Natural killer cell (primary cell): ENCODE data around the gene MTIF3. TPM values are rescaled to one million over a fixed set of nuclear protein-coding genes. Genes with fewer than 3 reads are reported as not detected.
A peak's percentile ranks its signal among the peaks of the same experiment; 100 is the strongest.

ENCODE experiments used
- ATAC-seq, 3 donors: fragments of 150-1000 bp in 2 of 3; fragments of 200-7000 bp in 1 of 3; cut with Tn5 transposase; 1 replicate in 1 of 3; 2 replicates in 2 of 3; pipeline ENCODE4 v1.10.0; 2021; ENCODE audit warnings: mild to moderate bottlenecking in 2 of 3, moderate library complexity in 2 of 3
- DNase-seq, 2 donors: peaks; one replicate each; pipeline versions ENCODE4 v3.0.0 to v3.0.0-alpha.2; 2013 to 2021; ENCODE audit warnings: mixed read lengths in 1 of 2
- H3K27ac ChIP-seq: one replicate; pipeline ENCODE4 v1.5.1; 2013; ENCODE audit warnings: mild to moderate bottlenecking, low read length
- H3K27me3 ChIP-seq: one replicate; pipeline ENCODE4 v1.6.1; 2013; ENCODE audit warnings: low read length; ENCODE audit not compliant: control insufficient read depth, insufficient read depth
- H3K36me3 ChIP-seq: one replicate; pipeline ENCODE4 v1.6.1; 2013; ENCODE audit warnings: low read length; ENCODE audit not compliant: control insufficient read depth, insufficient read depth
- H3K4me1 ChIP-seq: one replicate; pipeline ENCODE4 v1.6.1; 2013; ENCODE audit warnings: low read length; ENCODE audit not compliant: control insufficient read depth, insufficient read depth
- H3K4me3 ChIP-seq: one replicate; pipeline ENCODE4 v1.5.1; 2013; ENCODE audit warnings: low read length
- H3K9me3 ChIP-seq: one replicate; pipeline ENCODE4 v1.6.1; 2013; ENCODE audit warnings: low read length; ENCODE audit not compliant: control insufficient read depth, insufficient read depth
- H3K27ac Mint-ChIP-seq, 2 donors: one replicate each; pipeline ENCODE4 v1.8.0; 2022; ENCODE audit warnings: mild to moderate bottlenecking in 2 of 2, mixed read lengths in 2 of 2, moderate library complexity in 1 of 2
- H3K27me3 Mint-ChIP-seq, 2 donors: one replicate each; pipeline ENCODE4 v1.8.0; 2022; ENCODE audit warnings: low read depth in 2 of 2, mixed read lengths in 2 of 2
- H3K36me3 Mint-ChIP-seq: one replicate; pipeline ENCODE4 v1.8.0; 2022; ENCODE audit warnings: mixed read lengths
- H3K4me1 Mint-ChIP-seq, 2 donors: one replicate each; pipeline ENCODE4 v1.8.0; 2022; ENCODE audit warnings: mixed read lengths in 2 of 2
- H3K4me3 Mint-ChIP-seq: one replicate; pipeline ENCODE4 v1.8.0; 2022; ENCODE audit warnings: mild to moderate bottlenecking, moderate library complexity, mixed read lengths
- H3K9me3 Mint-ChIP-seq, 2 donors: one replicate each; pipeline ENCODE4 v1.8.0; 2022; ENCODE audit warnings: mixed read lengths in 2 of 2
- WGBS: methylation state at CpG from one replicate; pipeline ENCODE4 v1.1.7; 2013; ENCODE audit warnings: missing lambda C conversion rate; ENCODE audit not compliant: insufficient coverage; 5-methylcytosine and 5-hydroxymethylcytosine counted together
- intact Hi-C: fragments of 100-400 bp; cut with micrococcal nuclease; formaldehyde crosslinking; loops from one replicate; pipeline ENCODE4 v1.14.2; 2022
- total RNA-seq, 4 donors: library from RNA; stranded (reverse); fragments of 120-200 nt in 1 of 4; gene quantifications; one replicate each; pipeline versions ENCODE4 v1.2.3 to v1.2.4, GENCODE V29; 2013 to 2022
- TF ChIP-seq, protein P1 (sequence below): fragments of 200-600 bp; IDR thresholded peaks from one replicate; pipeline ENCODE4 v1.8.0; 2022; ENCODE audit warnings: antibody characterized with exemption

Gene MTIF3
- total RNA-seq, 3 donors from 2014 or later (not counting 1 experiment from before 2014, with no cell fraction given) = 30.2 to 56.6 (median 36.8) TPM

DNA sequence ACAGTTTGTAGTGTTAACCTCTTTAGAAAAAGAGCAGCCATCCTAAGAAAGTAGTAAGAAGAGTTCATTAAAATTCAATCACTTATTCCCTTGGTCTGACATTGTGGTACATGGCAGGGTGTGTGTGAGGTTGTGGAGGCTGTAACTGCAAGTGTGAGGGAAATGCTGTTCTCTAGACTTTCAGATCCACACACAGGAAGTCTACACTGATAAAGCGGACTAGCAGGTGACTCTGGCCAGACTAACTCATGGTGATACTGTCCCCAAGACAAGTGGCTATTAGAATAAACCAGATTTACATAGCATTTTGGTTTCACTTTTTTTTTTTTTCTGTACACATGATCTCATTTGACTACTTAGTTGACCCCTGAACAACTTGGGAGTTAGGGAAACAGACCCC lies 10.0 kb downstream of the MTIF3 start:
- Histone ChIP-seq H3K9me3 (no peaks in the 10 kb centered on the region), H3K27me3 (no peaks in the 10 kb centered on the region), H3K4me3 (no peak overlapping the region), H3K36me3 (peaks cover 27% of the 10 kb centered on the region), H3K27ac (no peak overlapping the region), H3K4me1 (peaks cover 34% of the 10 kb centered on the region)
- DNase-seq (peak in 1 of 2 donors; percentile 18), ATAC-seq (peak; percentile 67 to 69 (median 69))
- no peaks in the 10 kb centered on the region for H3K27me3 Mint-ChIP-seq
- peaks cover 43 to 44% of the 10 kb centered on the region in 2 donors for H3K4me1 Mint-ChIP-seq
- H3K36me3 Mint-ChIP-seq = no peaks in the 10 kb centered on the region
- 25% methylated on average over 1 of the region's 1 CpG for WGBS
- intact Hi-C loops = loop anchor here (2.0 kb wide), 1 partner anchor 14 kb away; no protein-coding TSS in a partner anchor
- TF ChIP-seq, protein P1, sequence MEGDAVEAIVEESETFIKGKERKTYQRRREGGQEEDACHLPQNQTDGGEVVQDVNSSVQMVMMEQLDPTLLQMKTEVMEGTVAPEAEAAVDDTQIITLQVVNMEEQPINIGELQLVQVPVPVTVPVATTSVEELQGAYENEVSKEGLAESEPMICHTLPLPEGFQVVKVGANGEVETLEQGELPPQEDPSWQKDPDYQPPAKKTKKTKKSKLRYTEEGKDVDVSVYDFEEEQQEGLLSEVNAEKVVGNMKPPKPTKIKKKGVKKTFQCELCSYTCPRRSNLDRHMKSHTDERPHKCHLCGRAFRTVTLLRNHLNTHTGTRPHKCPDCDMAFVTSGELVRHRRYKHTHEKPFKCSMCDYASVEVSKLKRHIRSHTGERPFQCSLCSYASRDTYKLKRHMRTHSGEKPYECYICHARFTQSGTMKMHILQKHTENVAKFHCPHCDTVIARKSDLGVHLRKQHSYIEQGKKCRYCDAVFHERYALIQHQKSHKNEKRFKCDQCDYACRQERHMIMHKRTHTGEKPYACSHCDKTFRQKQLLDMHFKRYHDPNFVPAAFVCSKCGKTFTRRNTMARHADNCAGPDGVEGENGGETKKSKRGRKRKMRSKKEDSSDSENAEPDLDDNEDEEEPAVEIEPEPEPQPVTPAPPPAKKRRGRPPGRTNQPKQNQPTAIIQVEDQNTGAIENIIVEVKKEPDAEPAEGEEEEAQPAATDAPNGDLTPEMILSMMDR = no peak
- H3K9me3 Mint-ChIP-seq = no peaks in the 10 kb centered on the region
- H3K4me3 Mint-ChIP-seq = peak overlapping the region; percentile 68
- peak overlapping the region; percentile 53 to 78 for H3K27ac Mint-ChIP-seq

DNA sequence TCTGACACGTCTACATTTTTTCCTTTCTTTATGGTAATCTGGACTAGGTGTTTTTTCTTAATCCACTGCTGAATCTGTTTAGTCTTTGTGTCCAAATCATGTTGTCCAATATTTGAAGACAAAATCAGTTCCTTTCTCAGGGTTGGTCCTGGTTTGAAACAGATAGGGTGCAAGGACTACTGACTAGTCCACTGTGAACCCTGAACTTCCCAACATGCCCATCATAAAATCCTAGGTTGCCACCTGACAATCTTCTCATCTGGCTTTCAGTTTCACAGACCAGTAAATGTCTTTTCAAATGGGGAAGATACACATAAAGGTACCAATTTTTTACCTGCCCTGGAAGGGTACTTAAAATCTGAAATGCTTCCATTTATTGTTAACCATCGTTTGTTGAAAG lies 13.2 kb downstream of the MTIF3 start:
- Histone ChIP-seq H3K4me1 (peaks cover 35% of the 10 kb centered on the region), H3K4me3 (no peak overlapping the region), H3K27me3 (no peaks in the 10 kb centered on the region), H3K36me3 (peaks cover 58% of the 10 kb centered on the region), H3K27ac (no peak overlapping the region), H3K9me3 (no peaks in the 10 kb centered on the region)
- TF ChIP-seq, protein P1 = no peak
- DNase-seq (no peak), ATAC-seq (no peak)
- Mint-ChIP-seq H3K36me3 (no peaks in the 10 kb centered on the region), H3K4me1 (peaks cover 45 to 52% of the 10 kb centered on the region in 2 donors), H3K4me3 (no peak overlapping the region), H3K9me3 (no peaks in the 10 kb centered on the region), H3K27me3 (no peaks in the 10 kb centered on the region), H3K27ac (peak overlapping the region; percentile 27 to 64)
- WGBS = 100% methylated on average over 1 of the region's 2 CpGs
- intact Hi-C loops = no loop called here

DNA sequence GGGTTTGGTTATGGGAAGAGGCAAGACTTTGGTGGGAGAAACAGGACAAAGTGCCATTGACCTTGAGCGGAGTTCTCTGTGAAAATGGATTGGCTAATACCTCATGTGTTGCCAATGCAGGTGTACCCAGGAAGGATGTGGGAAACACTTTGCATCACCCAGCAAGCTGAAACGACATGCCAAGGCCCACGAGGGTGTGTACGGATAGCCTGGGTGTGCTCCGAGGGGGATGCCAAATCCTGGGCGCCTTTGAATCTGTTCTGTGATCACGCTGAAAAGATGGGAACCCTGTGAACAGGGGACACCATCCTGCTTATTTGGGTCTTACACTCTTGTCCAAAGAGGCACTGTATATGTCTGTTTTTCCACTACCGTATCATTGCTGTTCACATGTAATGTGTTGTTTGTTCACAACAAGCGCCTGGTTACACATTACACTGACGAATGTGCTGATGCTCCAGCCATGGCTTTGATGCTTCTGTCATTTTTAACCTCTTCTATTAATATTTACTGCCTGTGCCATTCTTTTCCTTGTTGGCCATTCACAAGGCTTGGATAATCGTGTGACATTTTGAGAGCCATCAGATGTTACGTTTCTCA lies 17.7 kb downstream of the MTIF3 start:
- 65% methylated on average over 10 of the region's 12 CpGs for WGBS
- ATAC-seq (peak in 1 of 3 donors; percentile 9), DNase-seq (peak in 1 of 2 donors; percentile 63)
- TF ChIP-seq, protein P1 = no peak
- peak overlapping the region; percentile 23 for H3K27ac ChIP-seq
- no peak overlapping the region for H3K4me3 ChIP-seq
- no peaks in the 10 kb centered on the region for H3K9me3 Mint-ChIP-seq
- H3K4me3 Mint-ChIP-seq = no peak overlapping the region
- H3K27me3 ChIP-seq = no peaks in the 10 kb centered on the region
- peaks cover 11% of the 10 kb centered on the region for H3K36me3 Mint-ChIP-seq
- H3K4me1 ChIP-seq = peaks cover 23% of the 10 kb centered on the region
- no peaks in the 10 kb centered on the region for H3K9me3 ChIP-seq
- peak overlapping the region; percentile 43 to 74 for H3K27ac Mint-ChIP-seq
- peaks cover 90% of the 10 kb centered on the region for H3K36me3 ChIP-seq
- intact Hi-C loops = no loop called here
- no peaks in the 10 kb centered on the region for H3K27me3 Mint-ChIP-seq
- peaks cover 38 to 43% of the 10 kb centered on the region in 2 donors for H3K4me1 Mint-ChIP-seq

DNA sequence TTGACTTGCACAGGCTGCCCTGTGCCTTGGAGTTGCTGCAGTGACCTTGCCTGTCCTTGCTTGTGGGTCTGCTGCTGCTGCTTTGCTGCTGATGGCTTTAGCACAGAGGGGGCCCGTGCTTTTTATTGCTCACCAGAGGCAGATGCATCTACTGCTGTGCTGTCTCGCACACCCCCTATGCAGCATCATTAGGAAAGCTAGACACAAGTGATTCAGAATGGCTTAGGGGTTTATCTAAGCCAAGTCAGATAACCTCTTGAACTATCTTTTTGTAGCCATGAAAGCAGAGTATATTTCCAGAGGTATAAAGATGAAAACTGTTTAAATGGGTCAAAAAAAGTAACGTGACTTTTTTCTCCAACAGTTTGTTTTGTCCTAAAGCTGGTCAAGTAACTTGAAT lies 18.2 kb downstream of the MTIF3 start:
- ATAC-seq = no peak
- Mint-ChIP-seq H3K36me3 (peaks cover 11% of the 10 kb centered on the region), H3K9me3 (no peaks in the 10 kb centered on the region), H3K4me1 (peaks cover 37 to 46% of the 10 kb centered on the region in 2 donors), H3K4me3 (no peak overlapping the region), H3K27me3 (no peaks in the 10 kb centered on the region), H3K27ac (peak overlapping the region; percentile 43 to 74)
- peaks cover 86% of the 10 kb centered on the region for H3K36me3 ChIP-seq
- H3K4me3 ChIP-seq = no peak overlapping the region
- no peaks in the 10 kb centered on the region for H3K9me3 ChIP-seq
- H3K27ac ChIP-seq = peak overlapping the region; percentile 23
- peaks cover 28% of the 10 kb centered on the region for H3K4me1 ChIP-seq
- intact Hi-C loops = no loop called here
- no peak for DNase-seq
- 89% methylated on average over 3 of the region's 3 CpGs for WGBS
- TF ChIP-seq, protein P1 = no peak
- H3K27me3 ChIP-seq = no peaks in the 10 kb centered on the region
